HG03571 (cell line): Measurements from ENCODE around the gene DCP2.
A peak's percentile ranks its signal among the peaks of the same experiment; 100 is the strongest.

Source experiments
- ATAC-seq: cut with Tn5 transposase; IDR thresholded peaks from one replicate; pipeline ENCODE4 v1.9.1; 2021; ENCODE audit not compliant: unreplicated experiment

The DCP2 gene

GRCh38 chr5:113042491-113043243 is 66.1 kb downstream of the DCP2 start:
- ATAC-seq = no peak

GRCh38 chr5:113043491-113043931 is 66.9 kb downstream of the DCP2 start:
- ATAC-seq = no peak

- ATAC-seq = no peak
Measured at GRCh38 chr5:113044776-113045465, 68.3 kb downstream of the DCP2 start.

GRCh38 chr5:113047234-113047633 is 70.6 kb downstream of the DCP2 start:
- ATAC-seq = no peak

- peak; percentile 86 for ATAC-seq
Measured at GRCh38 chr5:113047733-113048652, 71.4 kb downstream of the DCP2 start.

- ATAC-seq = no peak
Measured at GRCh38 chr5:113048931-113049330, 72.3 kb downstream of the DCP2 start.

- ATAC-seq = no peak
Measured at GRCh38 chr5:113050721-113051382, 74.3 kb downstream of the DCP2 start.

GRCh38 chr5:113052041-113052795 is 75.6 kb downstream of the DCP2 start:
- no peak for ATAC-seq

- ATAC-seq = no peak
Measured at GRCh38 chr5:113053511-113053995, 77.0 kb downstream of the DCP2 start.

- ATAC-seq = no peak
Measured at GRCh38 chr5:113054899-113055298, 78.3 kb downstream of the DCP2 start.

GRCh38 chr5:113056988-113057387 is 80.4 kb downstream of the DCP2 start:
- no peak for ATAC-seq

GRCh38 chr5:113057557-113057984 is 81.0 kb downstream of the DCP2 start:
- ATAC-seq = no peak

- no peak for ATAC-seq
Measured at GRCh38 chr5:113058269-113058668, 81.7 kb downstream of the DCP2 start.

- ATAC-seq = no peak
Measured at GRCh38 chr5:113058706-113059226, 82.2 kb downstream of the DCP2 start.

- no peak for ATAC-seq
Measured at GRCh38 chr5:113059232-113060040, 82.8 kb downstream of the DCP2 start.

- no peak for ATAC-seq
Measured at GRCh38 chr5:113060408-113061025, 83.9 kb downstream of the DCP2 start.

GRCh38 chr5:113061846-113062780 is 85.5 kb downstream of the DCP2 start:
- no peak for ATAC-seq
